ENCODE measurements around the gene IFT80. TPM values are rescaled to one million over a fixed set of nuclear protein-coding genes. Genes with fewer than 3 reads are reported as not detected.
"Not testable (repeated sequence)": the region's sequence is repeated elsewhere in the genome, so short reads cannot be mapped to it uniquely, and the experiment has no call there.

Gene IFT80
- total and polyA plus RNA-seq, 12 donors, result 11.0 to 37.3 (median 22.1) TPM

DNA sequence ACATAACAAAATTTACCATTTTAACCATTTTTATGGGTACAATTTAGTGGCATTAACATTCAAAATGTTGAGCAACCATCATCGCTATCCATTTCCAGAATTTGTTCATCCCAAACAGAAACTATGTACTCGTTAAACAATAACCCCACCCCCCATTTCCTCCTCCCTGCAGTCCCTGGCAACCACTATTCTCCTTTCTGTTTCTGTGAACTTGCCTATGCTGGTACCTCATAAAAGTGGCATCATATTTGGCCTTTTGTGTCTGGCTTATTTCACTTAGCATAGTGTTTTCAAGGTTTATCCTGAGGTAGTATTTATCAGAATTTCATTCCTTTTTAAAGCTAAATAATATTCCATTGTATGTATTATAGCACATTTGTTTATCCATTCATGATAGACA, 141.4 kb downstream of the IFT80 start:
- Histone ChIP-seq H3K27me3 (no peaks in the 10 kb centered on the region), H3K4me3 (no peak overlapping the region), H3K4me1 (replicated peaks in 1 of 2) (peaks cover 0 to 7% of the 10 kb centered on the region in 2 donors), H3K27ac (no peak overlapping the region), H3K36me3 (replicated peaks in 1 of 2) (no peaks in the 10 kb centered on the region), H3K9me3 (replicated peaks in 1 of 3) (no peaks in the 10 kb centered on the region)
- intact Hi-C loops (cut with DNase I), result no loop called here
- TF ChIP-seq POLR2A (IDR thresholded peaks at IDR 0.05), result no peak
- TF ChIP-seq, protein P1, sequence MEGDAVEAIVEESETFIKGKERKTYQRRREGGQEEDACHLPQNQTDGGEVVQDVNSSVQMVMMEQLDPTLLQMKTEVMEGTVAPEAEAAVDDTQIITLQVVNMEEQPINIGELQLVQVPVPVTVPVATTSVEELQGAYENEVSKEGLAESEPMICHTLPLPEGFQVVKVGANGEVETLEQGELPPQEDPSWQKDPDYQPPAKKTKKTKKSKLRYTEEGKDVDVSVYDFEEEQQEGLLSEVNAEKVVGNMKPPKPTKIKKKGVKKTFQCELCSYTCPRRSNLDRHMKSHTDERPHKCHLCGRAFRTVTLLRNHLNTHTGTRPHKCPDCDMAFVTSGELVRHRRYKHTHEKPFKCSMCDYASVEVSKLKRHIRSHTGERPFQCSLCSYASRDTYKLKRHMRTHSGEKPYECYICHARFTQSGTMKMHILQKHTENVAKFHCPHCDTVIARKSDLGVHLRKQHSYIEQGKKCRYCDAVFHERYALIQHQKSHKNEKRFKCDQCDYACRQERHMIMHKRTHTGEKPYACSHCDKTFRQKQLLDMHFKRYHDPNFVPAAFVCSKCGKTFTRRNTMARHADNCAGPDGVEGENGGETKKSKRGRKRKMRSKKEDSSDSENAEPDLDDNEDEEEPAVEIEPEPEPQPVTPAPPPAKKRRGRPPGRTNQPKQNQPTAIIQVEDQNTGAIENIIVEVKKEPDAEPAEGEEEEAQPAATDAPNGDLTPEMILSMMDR (IDR thresholded peaks at IDR 0.05), result no peak
- WGBS, 4 donors, result 72 to 87% (median 80%) methylated on average over 2 of the region's 2 CpGs
- no peak for DNase-seq

DNA sequence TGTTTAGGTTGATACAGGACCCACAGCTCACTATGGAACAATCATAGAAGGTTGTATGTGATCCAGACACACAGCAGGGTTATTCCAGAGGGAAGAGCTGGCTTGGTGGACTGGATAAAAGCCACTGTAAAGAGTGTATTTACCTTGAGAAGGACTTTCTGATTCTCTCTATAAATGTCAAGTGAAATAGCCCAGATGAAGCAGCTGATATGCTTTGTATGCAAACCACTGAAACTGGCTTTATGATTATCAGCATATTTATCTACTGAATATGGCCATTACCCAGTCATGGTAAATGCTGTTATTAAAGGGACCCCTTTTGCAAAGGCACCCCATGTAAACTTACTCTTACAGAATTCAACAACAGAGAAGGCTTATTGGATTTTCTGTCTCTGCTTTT, 145.7 kb downstream of the IFT80 start:
- no peak overlapping the region for H3K4me3 ChIP-seq
- TF ChIP-seq POLR2A (IDR thresholded peaks at IDR 0.05), result no peak
- TF ChIP-seq, protein P1 (IDR thresholded peaks at IDR 0.05), result no peak
- H3K4me1 ChIP-seq (replicated peaks in 1 of 2), result no peaks in the 10 kb centered on the region
- intact Hi-C loops (cut with DNase I), result no loop called here
- no peak overlapping the region for H3K27ac ChIP-seq
- DNase-seq, result no peak
- no peaks in the 10 kb centered on the region for H3K36me3 ChIP-seq (replicated peaks in 1 of 2)
- H3K9me3 ChIP-seq (replicated peaks in 1 of 3), result no peaks in the 10 kb centered on the region
- H3K27me3 ChIP-seq, result no peaks in the 10 kb centered on the region

DNA sequence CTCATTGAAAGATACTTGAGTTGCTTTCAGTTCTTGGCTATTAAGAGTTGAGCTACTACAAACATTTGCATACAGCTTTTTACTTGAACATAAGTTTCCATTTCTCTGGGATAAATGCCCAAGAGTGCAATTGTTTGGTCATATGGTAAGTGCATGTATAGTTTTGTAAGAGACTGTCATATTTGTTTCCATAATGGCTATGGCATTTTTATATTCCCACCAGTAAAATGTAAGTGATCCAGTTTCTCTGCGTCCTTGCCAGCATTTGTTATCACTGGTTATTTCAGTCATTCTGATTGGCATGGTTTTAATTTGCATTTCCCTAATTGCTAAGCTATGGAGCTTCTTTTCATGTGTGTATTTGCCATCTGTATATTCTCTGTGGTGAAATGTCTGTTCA, 151.3 kb downstream of the IFT80 start:
- Histone ChIP-seq H3K36me3 (replicated peaks in 1 of 2) (no peaks in the 10 kb centered on the region), H3K9me3 (replicated peaks in 1 of 3) (no peaks in the 10 kb centered on the region), H3K27me3 (no peaks in the 10 kb centered on the region), H3K27ac (no peak overlapping the region), H3K4me1 (replicated peaks in 1 of 2) (no peaks in the 10 kb centered on the region), H3K4me3 (no peak overlapping the region)
- no peak for TF ChIP-seq POLR2A (IDR thresholded peaks at IDR 0.05)
- TF ChIP-seq, protein P1 (IDR thresholded peaks at IDR 0.05), result no peak
- intact Hi-C loops (cut with DNase I), result no loop called here
- 82 to 95% (median 89%) methylated on average over 1 of the region's 1 CpG for WGBS, 4 donors
- no peak for DNase-seq

DNA sequence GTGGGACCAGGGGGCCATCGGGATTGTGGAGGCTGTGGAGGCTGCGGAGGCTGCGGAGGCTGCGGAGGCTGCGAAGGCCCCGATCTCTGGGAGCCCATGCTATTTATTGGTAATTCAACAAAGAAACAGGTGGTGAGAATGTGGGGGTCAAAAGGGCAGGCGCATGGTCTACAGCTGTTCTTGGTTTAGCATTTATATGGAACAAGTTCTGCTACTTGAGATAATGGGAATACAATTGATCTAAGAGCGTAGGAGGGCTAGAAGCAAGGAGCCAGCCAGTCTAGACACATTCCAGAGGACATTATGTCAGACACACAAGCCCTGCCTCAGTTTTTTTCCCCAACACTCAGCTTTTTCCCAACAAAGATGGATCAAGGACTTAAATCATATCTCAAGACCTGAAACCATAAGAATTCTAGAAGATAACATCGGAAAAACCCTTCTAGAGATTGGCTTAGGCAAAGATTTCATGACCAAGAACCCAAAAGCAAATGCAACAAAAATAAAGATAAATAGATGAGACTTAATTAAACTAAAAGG, 153.7 kb downstream of the IFT80 start:
- H3K9me3 ChIP-seq (replicated peaks in 1 of 3), result no peaks in the 10 kb centered on the region
- WGBS, 4 donors, result 88 to 96% (median 92%) methylated on average over 9 of the region's 9 CpGs
- H3K27ac ChIP-seq, result no peak overlapping the region
- H3K4me3 ChIP-seq, result no peak overlapping the region
- intact Hi-C loops (cut with DNase I), result no loop called here
- no peaks in the 10 kb centered on the region for H3K4me1 ChIP-seq (replicated peaks in 1 of 2)
- TF ChIP-seq POLR2A (IDR thresholded peaks at IDR 0.05), result no peak
- TF ChIP-seq, protein P1 (IDR thresholded peaks at IDR 0.05), result no peak
- no peak for DNase-seq
- no peaks in the 10 kb centered on the region for H3K27me3 ChIP-seq
- no peaks in the 10 kb centered on the region for H3K36me3 ChIP-seq (replicated peaks in 1 of 2)

DNA sequence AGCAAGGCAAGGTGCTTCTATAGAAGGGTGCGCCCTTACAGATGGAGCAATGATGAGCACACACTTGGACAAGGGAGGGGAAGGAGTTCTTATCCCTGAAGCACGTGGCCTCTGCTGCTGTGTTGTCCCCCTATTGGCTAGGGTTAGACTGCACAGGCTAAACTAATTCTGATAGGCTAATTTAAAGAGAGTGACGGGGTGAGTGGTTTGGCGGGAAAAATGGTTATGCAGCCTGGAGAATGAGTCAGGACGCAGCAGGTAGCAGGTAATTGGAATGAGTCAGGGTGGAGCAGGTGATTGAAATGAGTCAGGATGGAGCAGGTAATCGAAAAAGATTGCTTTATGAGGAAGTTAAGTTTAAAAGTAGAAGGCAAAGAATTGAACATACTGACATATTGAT, 158.3 kb downstream of the IFT80 start:
- intact Hi-C loops (cut with DNase I); H3K9me3 ChIP-seq (replicated peaks in 1 of 3); H3K4me3 ChIP-seq; H3K27ac ChIP-seq; H3K4me1 ChIP-seq (replicated peaks in 1 of 2); H3K27me3 ChIP-seq; DNase-seq; H3K36me3 ChIP-seq (replicated peaks in 1 of 2): not testable (repeated sequence)
- WGBS, 4 donors, result 84 to 91% (median 88%) methylated on average over 6 of the region's 6 CpGs

Measured in adrenal gland (tissue), 12 donors.